Epidermal melanocyte (primary cell): ENCODE results near the gene DCST2.
A peak's percentile ranks its signal among the peaks of the same experiment; 100 is the strongest.
"Not testable (repeated sequence)": the region's sequence is repeated elsewhere in the genome, so short reads cannot be mapped to it uniquely, and the experiment has no call there.

Source experiments
- DNase-seq: peaks from one replicate; pipeline ENCODE4 v3.0.0; 2011; ENCODE audit warnings: low spot score; ENCODE audit not compliant: insufficient read length

The DCST2 gene

DNA sequence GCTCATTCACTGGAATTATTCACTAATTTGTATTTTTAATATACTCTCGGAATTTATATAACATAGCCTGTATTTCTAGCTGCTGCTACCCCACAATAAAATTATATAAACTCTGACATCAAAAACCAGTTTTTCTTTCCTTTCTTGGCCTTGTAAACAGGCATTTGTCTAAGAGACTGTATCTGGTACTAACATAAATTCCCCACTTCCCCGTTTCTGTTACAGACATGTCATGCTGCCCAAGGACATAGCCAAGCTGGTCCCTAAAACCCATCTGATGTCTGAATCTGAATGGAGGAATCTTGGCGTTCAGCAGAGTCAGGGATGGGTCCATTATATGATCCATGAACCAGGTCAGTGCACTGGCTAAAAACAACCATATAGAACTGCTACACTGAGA, 55.8 kb downstream of the DCST2 start:
- DNase-seq, result not testable (repeated sequence)

DNA sequence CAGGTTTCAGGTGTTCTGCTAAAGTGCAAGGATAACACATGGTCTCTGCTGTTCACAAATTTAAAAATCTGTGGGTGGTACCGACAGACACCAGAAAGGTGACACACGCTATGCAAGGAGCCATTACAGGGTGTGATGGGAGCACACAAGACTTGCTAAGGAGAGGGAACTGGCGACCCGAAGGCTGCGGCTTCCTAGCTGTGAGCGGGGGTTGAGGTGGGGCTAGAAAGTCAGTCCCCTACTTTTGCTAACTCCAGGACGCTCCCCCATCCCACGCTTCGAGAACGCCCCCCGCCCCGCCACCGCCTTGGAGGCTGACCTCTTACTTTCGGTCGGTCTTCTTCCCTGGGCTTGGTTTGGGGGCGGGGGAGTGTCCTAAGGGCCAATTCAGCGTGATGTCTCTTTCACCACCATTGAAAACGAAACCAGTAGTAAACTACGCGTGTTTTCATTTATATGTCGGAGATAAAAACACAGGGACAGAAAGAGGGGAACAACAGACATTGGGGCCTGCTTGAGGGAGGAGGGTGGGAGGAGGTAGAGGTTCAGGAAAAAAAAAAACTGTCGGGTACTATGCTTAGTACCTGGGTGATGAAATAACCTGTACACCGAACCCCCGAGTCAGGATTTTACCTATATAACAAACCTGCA, 58.0 kb downstream of the DCST2 start:
- no peak for DNase-seq

DNA sequence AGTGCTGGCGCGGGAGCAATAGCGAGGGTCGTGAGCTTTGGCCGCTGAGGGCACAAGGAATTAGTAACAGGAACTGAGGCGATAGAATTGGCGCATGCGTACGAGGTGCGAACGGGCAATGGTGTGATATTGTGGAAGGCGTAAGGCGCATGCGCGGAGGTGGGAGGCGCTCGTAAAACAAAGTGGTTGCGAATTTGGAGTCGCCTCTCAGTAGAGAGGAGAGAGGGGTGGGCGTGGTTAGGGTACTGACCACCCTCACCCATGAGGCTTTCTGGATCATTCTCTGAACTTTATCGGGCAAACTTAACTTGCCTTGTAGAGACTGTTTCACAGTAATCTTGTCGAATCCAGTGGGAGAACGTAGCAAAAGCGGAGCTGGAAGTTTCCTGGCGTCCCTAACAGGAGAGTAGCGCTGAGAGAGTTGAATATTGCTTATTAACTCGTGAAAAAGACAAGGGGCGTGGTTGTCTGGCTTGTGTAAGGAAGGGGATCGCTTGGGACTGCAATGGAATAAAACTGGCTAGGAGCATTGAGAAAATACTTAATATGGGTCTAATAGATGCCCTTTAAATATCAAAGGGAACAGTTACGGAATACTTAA, 58.7 kb downstream of the DCST2 start:
- peak; percentile 81 for DNase-seq

DNA sequence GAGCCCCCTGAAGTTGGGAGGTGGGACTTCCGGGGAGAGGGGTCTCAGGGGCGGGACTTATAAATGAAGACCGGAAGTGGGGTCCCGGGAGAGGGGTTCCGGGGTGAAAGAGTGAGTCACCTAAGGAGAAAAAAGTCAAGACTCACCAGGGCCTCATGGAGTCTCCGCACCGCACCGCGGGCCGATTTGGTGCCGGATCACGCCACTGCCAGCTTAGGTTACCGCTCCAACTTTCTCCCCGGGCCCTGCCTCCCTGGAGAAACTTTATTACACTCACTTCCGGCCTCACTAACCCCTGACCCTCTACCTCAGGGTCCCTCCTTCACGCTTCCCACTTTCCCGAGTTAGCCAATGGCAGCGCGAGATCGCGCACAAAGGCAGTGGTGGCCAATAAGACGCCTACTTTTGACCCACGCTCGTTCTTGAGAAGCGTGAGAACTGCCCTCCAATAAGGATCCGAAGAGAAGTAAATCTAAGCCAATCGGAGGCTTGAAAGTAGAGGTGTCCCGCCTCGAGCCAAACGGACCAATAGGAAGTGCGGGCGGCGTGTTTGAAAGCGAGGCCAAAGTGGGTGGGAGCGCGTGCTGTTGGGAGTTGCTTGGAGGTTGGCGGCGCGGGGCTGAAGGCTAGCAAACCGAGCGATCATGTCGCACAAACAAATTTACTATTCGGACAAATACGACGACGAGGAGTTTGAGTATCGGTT, 59.3 kb downstream of the DCST2 start, which contains the start of gene CKS1B:
TSS of gene CKS1B (plus strand) at position 580 of the 706 bp plus-strand sequence. CDS start at position 645, 65 bp downstream.
- peak; percentile 94 for DNase-seq

DNA sequence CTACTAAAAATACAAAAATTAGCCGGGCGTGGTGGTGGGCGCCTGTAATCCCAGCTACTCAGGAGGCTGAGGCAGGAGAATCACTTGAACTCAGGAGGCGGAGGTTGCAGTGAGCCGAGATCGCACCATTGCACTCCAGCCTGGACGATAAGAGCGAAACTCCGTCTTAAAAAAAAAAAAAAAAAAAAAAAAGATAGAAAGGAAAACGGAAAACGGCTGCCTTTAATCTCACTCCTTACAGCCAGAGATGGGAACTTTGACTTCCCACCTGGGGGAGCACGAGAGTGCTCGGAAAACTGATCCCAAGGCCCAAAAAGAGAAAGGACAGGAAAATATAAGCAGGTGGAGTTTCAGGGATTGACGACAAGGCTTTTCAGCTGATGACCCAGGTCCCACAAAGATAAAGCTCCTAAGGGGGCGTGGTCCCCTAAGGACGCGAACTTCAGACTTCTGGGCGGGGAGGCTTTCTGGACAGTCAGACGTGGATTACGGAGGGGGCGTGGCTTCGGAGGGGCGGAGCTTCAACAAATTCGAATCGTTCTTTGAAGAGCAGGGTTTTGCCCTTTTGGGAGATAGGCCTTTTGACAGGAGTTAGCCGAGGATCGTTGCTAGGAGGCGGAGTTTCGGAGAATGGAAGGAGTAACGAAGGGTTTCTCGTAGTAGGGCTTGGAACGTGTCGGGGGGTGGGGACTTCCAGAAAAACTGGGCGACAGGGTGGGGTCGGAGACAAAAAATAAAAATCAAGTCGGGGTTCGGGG, 60.1 kb downstream of the DCST2 start:
- peak; percentile 68 for DNase-seq

DNA sequence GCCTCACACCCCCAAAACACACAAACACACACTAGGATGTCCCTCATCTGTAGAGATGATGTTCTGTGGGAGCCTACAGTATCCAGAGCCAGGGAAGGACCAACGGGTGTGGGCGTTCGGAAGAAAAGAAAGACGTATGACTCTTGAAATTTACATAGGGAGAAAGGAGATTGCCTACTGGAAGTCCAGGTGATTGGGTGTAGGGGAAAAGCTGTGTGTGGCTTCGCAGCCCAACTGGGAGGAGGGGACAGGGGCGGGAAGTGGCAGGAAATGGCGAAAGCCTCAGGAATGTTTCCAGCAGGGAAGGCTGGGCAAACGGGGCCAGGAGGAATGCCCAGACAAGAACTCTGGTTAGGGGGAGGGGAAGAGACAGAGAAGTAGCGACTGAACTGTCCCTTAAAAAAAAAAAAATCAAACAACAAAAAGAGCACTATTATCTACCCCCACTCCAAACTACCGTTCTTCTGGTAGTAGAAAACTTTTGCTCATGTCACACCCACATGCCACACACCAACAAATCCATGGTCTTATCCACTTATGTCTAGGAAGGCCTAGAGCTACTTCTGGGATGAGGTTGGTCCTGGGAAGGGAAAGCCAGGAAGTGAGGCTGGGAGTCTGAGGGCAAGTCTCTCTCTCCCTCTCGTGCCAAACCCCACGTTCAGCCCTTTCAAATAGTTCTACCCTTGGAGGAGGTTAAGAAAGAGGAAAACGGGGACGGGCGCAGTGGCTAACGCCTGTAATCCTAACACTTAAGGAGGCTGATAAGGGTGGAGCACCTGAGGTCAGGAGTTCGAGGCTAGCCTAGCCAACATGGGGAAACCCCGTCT, 60.9 kb downstream of the DCST2 start:
- no peak for DNase-seq

DNA sequence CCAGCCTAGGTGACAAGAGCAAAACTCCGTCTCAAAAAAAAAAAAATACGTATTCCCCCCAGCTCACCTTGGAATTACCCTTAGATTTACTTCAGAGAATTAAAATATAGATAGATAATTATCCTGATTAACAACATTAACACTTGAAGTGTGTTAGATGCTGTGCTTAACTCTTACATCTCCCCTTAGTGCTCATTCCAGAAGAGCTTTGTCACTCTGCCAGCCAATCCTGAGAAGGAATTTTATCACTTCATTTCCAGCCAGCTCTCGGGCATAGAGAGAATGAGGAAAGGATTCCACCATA, 61.4 kb downstream of the DCST2 start:
- no peak for DNase-seq

DNA sequence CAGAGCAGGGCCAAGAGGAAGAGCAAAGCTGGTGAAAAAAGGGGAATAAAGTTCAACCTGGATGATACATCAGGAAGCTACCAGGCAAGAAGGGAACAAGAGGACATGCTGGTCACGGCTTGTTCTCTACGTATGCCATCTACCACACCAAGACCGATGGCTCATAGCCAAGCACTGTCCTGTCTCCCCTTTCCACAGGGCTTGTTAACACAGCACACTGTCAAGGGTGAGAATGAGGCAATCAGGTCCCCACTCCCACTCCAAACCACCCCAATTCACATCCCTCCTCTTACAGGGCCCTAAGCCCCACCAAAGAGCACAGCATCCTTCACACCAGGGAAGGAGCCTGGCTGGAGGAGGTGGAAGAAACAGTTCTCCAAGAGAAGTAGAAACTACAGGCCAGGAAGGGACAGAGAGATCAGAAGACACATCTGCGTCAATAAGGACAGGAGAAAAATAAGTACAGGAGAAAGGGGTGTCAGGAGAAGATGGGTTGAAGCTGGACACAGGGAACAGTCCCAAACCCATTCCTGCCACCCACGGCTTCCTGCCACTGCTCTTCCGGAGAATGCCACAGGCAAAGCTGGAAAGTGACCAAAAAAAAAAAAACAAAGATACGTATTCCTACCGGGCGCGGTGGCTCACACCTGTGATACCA, 62.1 kb downstream of the DCST2 start:
- no peak for DNase-seq

DNA sequence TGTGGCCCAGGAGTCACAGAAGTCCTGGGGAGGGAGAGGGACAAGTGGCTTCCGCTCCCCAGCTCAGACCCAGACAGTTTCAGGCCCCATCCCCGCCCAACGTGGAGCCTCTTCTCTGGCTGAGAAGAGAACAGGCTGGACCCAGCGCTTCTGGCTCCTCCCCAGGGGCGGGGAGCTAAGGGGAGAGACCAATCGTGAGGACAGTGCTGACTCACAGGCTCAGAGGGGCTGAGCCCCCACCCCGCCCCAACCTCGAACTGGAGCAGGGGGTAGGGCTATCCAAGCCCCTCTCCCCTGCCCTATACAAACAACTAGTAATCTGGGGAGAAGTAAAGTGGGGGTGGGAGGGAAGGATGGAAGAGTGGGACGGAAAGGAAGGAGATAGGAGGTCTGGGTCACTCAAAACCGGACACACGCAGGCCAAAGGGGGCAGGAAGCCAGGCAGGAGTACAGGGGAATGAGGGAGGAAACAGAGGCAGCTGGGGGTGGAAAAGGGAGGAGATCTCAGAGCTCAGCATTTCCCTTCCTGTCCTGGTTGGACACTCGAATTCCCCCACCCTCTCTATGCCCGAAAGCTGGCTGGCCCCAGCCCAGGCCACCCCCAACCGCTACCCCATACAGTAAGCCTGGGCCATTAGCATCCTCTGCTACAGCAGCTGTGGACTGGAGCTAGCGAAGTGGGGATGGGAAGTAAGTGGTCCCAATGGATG, 62.8 kb downstream of the DCST2 start, which contains the start of gene SHC1:
TSS of gene SHC1 (minus strand) at position 117 of the 710 bp plus-strand sequence. CDS start 221 bp downstream, outside the sequence.
- DNase-seq, result peak; percentile 90

DNA sequence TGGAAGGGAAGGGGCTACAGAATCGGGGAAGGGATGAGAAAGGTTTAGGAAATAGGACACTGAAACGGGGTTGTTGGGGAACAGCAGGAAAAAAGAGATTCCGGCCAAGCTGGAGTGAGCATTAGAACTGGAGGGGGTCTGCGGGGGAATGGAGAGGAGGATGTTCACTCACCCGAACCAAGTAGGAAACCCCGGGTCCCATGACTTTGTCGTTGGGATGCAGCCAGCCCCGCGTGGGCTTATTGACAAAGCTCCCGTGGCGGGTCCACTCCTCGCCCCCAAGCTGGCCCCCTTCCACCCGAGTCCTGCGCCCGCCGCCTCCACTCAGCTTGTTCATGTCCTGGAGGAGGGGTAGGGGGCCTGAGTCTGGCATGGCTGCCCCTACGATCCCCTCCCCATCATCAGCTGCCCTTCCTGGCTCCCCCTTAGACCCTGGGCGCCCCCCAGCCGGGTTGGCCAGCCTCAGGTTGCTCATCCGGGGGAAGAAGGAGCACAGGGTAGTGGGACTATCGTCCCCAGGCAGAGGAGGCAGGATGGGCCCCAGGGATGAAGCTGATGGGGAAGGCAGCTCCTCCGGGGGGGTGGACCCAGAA, 63.6 kb downstream of the DCST2 start:
- DNase-seq, result no peak

DNA sequence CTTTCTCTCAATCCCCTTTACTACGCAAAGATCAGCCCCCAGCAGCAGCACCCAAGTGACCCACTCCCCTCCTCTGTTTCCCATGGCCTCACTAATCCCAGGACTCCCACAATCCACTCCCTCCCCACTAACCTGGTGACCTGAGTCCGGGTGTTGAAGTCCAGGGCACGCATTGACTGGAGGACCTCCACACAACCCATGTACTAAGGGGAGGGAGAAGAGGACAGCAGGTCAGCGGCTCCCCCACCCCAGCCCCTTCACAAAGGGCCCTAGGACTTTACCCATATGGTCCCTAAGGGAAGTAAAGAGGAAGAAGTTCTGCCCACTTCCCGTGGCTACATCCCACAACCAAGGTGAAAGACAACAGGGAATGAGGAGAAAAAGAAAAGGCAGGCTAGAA, 64.3 kb downstream of the DCST2 start:
- DNase-seq, result no peak

DNA sequence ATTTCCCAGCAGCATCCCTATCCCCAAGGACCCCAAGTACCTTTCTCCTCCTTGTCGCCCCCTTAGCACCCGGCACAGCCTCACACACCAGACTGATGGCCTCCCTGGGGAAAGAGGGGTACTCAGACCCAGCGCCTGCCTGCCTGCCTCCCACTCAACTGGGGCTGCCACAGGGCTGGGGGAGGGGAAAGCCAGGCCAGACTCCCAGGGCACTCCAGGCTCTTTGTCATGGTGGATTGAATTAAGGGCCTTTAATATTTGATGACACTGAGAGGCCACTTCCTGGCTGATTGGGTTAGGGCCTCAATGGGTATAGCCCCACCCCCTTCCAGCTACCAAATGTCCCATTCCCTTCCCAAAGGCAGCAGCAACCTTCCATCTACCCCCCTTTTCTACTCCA, 64.8 kb downstream of the DCST2 start:
- no peak for DNase-seq
